SK-N-SH (cell line): ENCODE results near the gene PLCB1. TPM values are rescaled to one million over a fixed set of nuclear protein-coding genes. Genes with fewer than 3 reads are reported as not detected.
"Not testable (repeated sequence)": the region's sequence is repeated elsewhere in the genome, so short reads cannot be mapped to it uniquely, and the experiment has no call there.

Experiments
- CTCF ChIA-PET: fragments of 300-600, 350-600 bp; formaldehyde crosslinking; extraction: SDS; loops from one replicate; lab custom pipeline; 2021; lab: Yijun Ruan, JAX
- POLR2A ChIA-PET: fragments of 350-600 bp; sonication (Branson Sonifier 250); formaldehyde crosslinking; extraction: SDS; loops from one replicate; lab custom pipeline; 2020; ENCODE audit warnings: antibody characterized with exemption, inconsistent platforms; lab: Yijun Ruan, JAX
- DNase-seq: peaks from one replicate; pipeline ENCODE4 v3.0.0; 2012
- H2AFZ ChIP-seq: fragments of 200-600 bp; sonication (generic); 2 replicates; pipeline ENCODE4 v1.8.1; 2016; ENCODE audit warnings: antibody characterized with exemption, mild to moderate bottlenecking, low read depth
- H3F3A ChIP-seq: fragments of 200-600 bp; sonication (generic); replicated peaks from 2 replicates; pipeline ENCODE3; 2016; ENCODE audit warnings: antibody characterized with exemption, mild to moderate bottlenecking; ENCODE audit not compliant: insufficient read depth
- H3K27ac ChIP-seq, 2 experiments: fragments of 200-500 bp in 1 of 2; fragments of 200-600 bp in 1 of 2; sonication (Bioruptor generic) in 1 of 2; sonication (generic), shearing (Covaris generic) in 1 of 2; 2 replicates each; pipeline versions ENCODE4 v1.5.1 to v1.6.1; 2014 to 2016; ENCODE audit warnings: low read depth in 2 of 2, inconsistent platforms in 1 of 2, low read length in 1 of 2, mild to moderate bottlenecking in 1 of 2, mixed read lengths in 1 of 2
- H3K27me3 ChIP-seq: fragments of 200-600 bp; sonication (generic), shearing (Covaris generic); 2 replicates; pipeline ENCODE4 v1.6.1; 2016; ENCODE audit warnings: mixed run types; ENCODE audit not compliant: insufficient read depth
- H3K36me3 ChIP-seq, 2 experiments: fragments of 200-500 bp in 1 of 2; fragments of 200-600 bp in 1 of 2; sonication (Bioruptor generic) in 1 of 2; sonication (generic) in 1 of 2; replicated peaks in 1 of 2; 2 replicates each; pipeline versions ENCODE3 to v1.5.1; 2014 to 2016; ENCODE audit warnings: low read length in 1 of 2, mild to moderate bottlenecking in 1 of 2; ENCODE audit not compliant: insufficient read depth in 2 of 2, control insufficient read depth in 1 of 2
- H3K4me1 ChIP-seq, 2 experiments: fragments of 200-500 bp in 1 of 2; fragments of 200-600 bp in 1 of 2; sonication (Bioruptor generic) in 1 of 2; sonication (generic), shearing (Covaris generic) in 1 of 2; 2 replicates each; pipeline versions ENCODE4 v1.5.1 to v1.6.1; 2014 to 2016; ENCODE audit warnings: low read depth in 1 of 2, low read length in 1 of 2, mixed run types in 1 of 2; ENCODE audit not compliant: insufficient read depth in 2 of 2, control insufficient read depth in 1 of 2
- H3K4me2 ChIP-seq: fragments of 200-600 bp; sonication (generic), shearing (Covaris generic); 2 replicates; pipeline ENCODE4 v1.6.1; 2017; ENCODE audit warnings: mixed run types
- H3K4me3 ChIP-seq, 2 experiments: fragments of 200-500 bp in 1 of 2; fragments of 200-600 bp in 1 of 2; sonication (Bioruptor generic) in 1 of 2; sonication (generic), shearing (Covaris generic) in 1 of 2; 2 replicates each; pipeline versions ENCODE4 v1.5.1 to v1.8.1; 2014 to 2016; ENCODE audit warnings: low read depth in 2 of 2, inconsistent platforms in 1 of 2, low read length in 1 of 2, mild to moderate bottlenecking in 1 of 2, mixed read lengths in 1 of 2, moderate library complexity in 1 of 2
- H3K79me2 ChIP-seq: fragments of 200-600 bp; sonication (generic); 2 replicates; pipeline ENCODE4 v1.8.1; 2017; ENCODE audit warnings: mild to moderate bottlenecking; ENCODE audit not compliant: insufficient read depth
- H3K9ac ChIP-seq: fragments of 200-600 bp; sonication (generic); 2 replicates; pipeline ENCODE4 v1.6.1; 2017; ENCODE audit warnings: mixed run types
- H3K9me2 ChIP-seq: fragments of 200-600 bp; sonication (generic); 2 replicates; pipeline ENCODE4 v1.6.1; 2017; ENCODE audit warnings: mixed run types
- H3K9me3 ChIP-seq: fragments of 200-600 bp; sonication (generic); 2 replicates; pipeline ENCODE4 v1.6.1; 2017; ENCODE audit warnings: mixed run types, mild to moderate bottlenecking, moderate library complexity
- H4K20me1 ChIP-seq: fragments of 200-600 bp; sonication (generic); 2 replicates; pipeline ENCODE4 v1.6.1; 2017; ENCODE audit warnings: mild to moderate bottlenecking, mixed run types; ENCODE audit not compliant: insufficient read depth
- CHD2 ChIP-seq: fragments of 150-350 bp; IDR thresholded peaks from 2 replicates; pipeline ENCODE4 v1.6.1; 2018; ENCODE audit warnings: low read length; ENCODE audit not compliant: partially characterized antibody
- EP300 ChIP-seq, 2 experiments: IDR thresholded peaks; 2 replicates each; pipeline versions ENCODE4 v1.4.0 to v1.6.1; 2012; ENCODE audit warnings: borderline replicate concordance in 1 of 2, low read depth in 1 of 2, low read length in 1 of 2
- RCOR1 ChIP-seq: fragments of 150-350 bp; IDR thresholded peaks from 2 replicates; pipeline ENCODE4 v1.6.1; 2017; ENCODE audit warnings: antibody characterized with exemption, low read length
- RXRA ChIP-seq: IDR thresholded peaks from 2 replicates; pipeline ENCODE4 v1.4.0; 2012; ENCODE audit warnings: low read depth, mild to moderate bottlenecking, borderline replicate concordance
- SMC3 ChIP-seq: IDR thresholded peaks from 2 replicates; pipeline ENCODE4 v1.6.1; 2012; ENCODE audit warnings: low read depth, low read length, improper control_type of control experiment
- TEAD4 ChIP-seq: IDR thresholded peaks from 2 replicates; pipeline ENCODE4 v1.4.0; 2012; ENCODE audit warnings: mild to moderate bottlenecking, borderline replicate concordance; ENCODE audit not compliant: insufficient read depth
- WGBS: methylation state at CpG from one replicate; pipeline ENCODE4 v1.1.6; 2017; ENCODE audit warnings: low lambda C conversion rate; 5-methylcytosine and 5-hydroxymethylcytosine counted together
- polyA plus RNA-seq, 3 experiments: library from polyadenylated mRNA; depleted of rRNA; stranded (reverse); fragments of >200 nt; gene quantifications; 2 replicates each; pipeline ENCODE4 v1.2.3, GENCODE V29; 2012

The PLCB1 gene
- polyA plus RNA-seq, 1 of the 3 experiments (the other 2 are of a cell fraction), result 10.5 TPM

- ChIA-PET CTCF (interaction anchor here (0.6 to 1.9 kb wide), 2 partner anchors 12 to 440 kb away, joined by 3 to 6 read pairs; no protein-coding TSS in a partner anchor), POLR2A (no interaction called here)
- Histone ChIP-seq H3K27ac (no peak overlapping the region), H3K27me3 (no peaks in the 10 kb centered on the region), H3K36me3 (peaks cover 0 to 5% of the 10 kb centered on the region in 2 experiments), H3K4me3 (no peak overlapping the region), H3K4me1 (peaks cover 0 to 3% of the 10 kb centered on the region in 2 experiments; a peak in 2 of 4 replicates), H2AFZ (no peak overlapping the region), H4K20me1 (no peaks in the 10 kb centered on the region), H3K79me2 (0 out of 2 replicates have a peak, but pooled peaks cover 6% of the 10 kb centered on the region), H3K9ac (no peak overlapping the region), H3K9me3 (no peaks in the 10 kb centered on the region), H3K9me2 (no peaks in the 10 kb centered on the region), H3F3A (no peaks in the 10 kb centered on the region), H3K4me2 (no peak overlapping the region)
- no peak for DNase-seq
- TF ChIP-seq TEAD4 (no peak), CHD2 (no peak), EP300 (IDR thresholded peaks at IDR 0.05; ENCODE audit: borderline replicate concordance in 1 of 2, low read depth in 1 of 2, low read length in 1 of 2) (no peak), RXRA (no peak)
- WGBS, result 93% methylated on average over 2 of the region's 2 CpGs
Observed at GRCh38 chr20:8375898-8376297, 243.8 kb downstream of the PLCB1 start.

- Histone ChIP-seq H3K9me2 (no peaks in the 10 kb centered on the region), H2AFZ (no peak overlapping the region), H3K36me3 (peaks cover 0 to 5% of the 10 kb centered on the region in 2 experiments), H4K20me1 (no peaks in the 10 kb centered on the region), H3K4me3 (no peak overlapping the region), H3K9ac (no peak overlapping the region), H3K4me2 (no peak overlapping the region), H3K27me3 (no peaks in the 10 kb centered on the region), H3K79me2 (peaks cover 14% of the 10 kb centered on the region), H3K9me3 (no peaks in the 10 kb centered on the region), H3F3A (no peaks in the 10 kb centered on the region), H3K27ac (no peak overlapping the region), H3K4me1 (peaks cover 0 to 3% of the 10 kb centered on the region in 2 experiments; a peak in 2 of 4 replicates)
- no peak for TF ChIP-seq SMC3
- no peak for TF ChIP-seq RCOR1
- POLR2A ChIA-PET, result no interaction called here
- CTCF ChIA-PET, result interaction anchor here (1.9 kb wide), 1 partner anchor 11 kb away, joined by 6 read pairs; no protein-coding TSS in a partner anchor
- DNase-seq, result no peak
- 89% methylated on average over 3 of the region's 3 CpGs for WGBS
Observed at GRCh38 chr20:8376940-8377339, 244.9 kb downstream of the PLCB1 start.

- Histone ChIP-seq H3K79me2 (peaks cover 19% of the 10 kb centered on the region), H3K36me3 (peaks cover 0 to 11% of the 10 kb centered on the region in 2 experiments)
- H3K9me2 ChIP-seq, H3K4me3 ChIP-seq, H3K9ac ChIP-seq, H2AFZ ChIP-seq, CTCF ChIA-PET, H3K4me1 ChIP-seq, H4K20me1 ChIP-seq, H3F3A ChIP-seq, H3K4me2 ChIP-seq, POLR2A ChIA-PET, H3K27ac ChIP-seq, H3K9me3 ChIP-seq, H3K27me3 ChIP-seq, DNase-seq: not testable (repeated sequence)
- 95% methylated on average over 1 of the region's 1 CpG for WGBS
Observed at GRCh38 chr20:8379125-8379524, 247.1 kb downstream of the PLCB1 start.
